ENCODE results near the gene ALDH5A1.

The ALDH5A1 gene

GRCh38 chr6:24576447-24576846, 81.7 kb downstream of the ALDH5A1 start:
- no peak for DNase-seq

GRCh38 chr6:24581084-24581669, 86.4 kb downstream of the ALDH5A1 start:
- DNase-seq = peak; percentile 81

GRCh38 chr6:24583463-24584381, 89.0 kb downstream of the ALDH5A1 start:
- DNase-seq = peak; percentile 73

- no peak for DNase-seq
Observed at GRCh38 chr6:24584382-24584720, 89.6 kb downstream of the ALDH5A1 start.
